ENCODE data around the gene CLASRP.

Gene CLASRP

GRCh38 chr19:45059258-45059965 lies 20.6 kb downstream of the CLASRP start:
- Histone ChIP-seq H3K9me3 (no peaks in the 10 kb centered on the region), H3K4me1 (no peaks in the 10 kb centered on the region), H3K27me3 (ENCODE audit: low read depth) (no peaks in the 10 kb centered on the region), H3K4me3 (no peak overlapping the region), H3K36me3 (replicated peaks) (peaks cover 92% of the 10 kb centered on the region)
- peak; percentile 55 to 91 for DNase-seq (ENCODE audit: low spot score in 2 of 2)
- in situ Hi-C loops (cut with MboI; ENCODE audit: low sequenced_read_pairs): no loop called here

DNA sequence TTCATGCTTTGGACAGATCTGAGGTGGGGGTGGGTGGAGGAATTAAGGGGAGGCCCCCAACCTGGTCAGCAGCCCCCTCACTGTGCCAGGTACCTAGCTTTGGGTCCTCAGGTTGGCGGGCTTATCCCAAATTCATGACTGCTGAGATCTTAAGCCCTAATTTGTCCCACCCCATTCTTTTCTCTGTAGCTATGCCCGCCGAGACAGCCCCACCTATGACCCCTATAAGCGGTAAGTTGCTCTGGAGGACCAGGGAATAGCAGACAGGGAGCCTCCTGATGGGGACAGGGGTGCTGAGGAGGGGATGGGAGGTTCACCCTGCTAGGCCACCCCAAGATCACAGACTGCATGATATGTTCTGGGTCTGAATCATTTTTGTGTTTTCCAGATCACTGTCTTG lies 23.1 kb downstream of the CLASRP start:
- in situ Hi-C loops (cut with MboI; ENCODE audit: low sequenced_read_pairs): no loop called here
- Histone ChIP-seq H3K27me3 (ENCODE audit: low read depth) (no peaks in the 10 kb centered on the region), H3K9me3 (no peaks in the 10 kb centered on the region), H3K36me3 (replicated peaks) (peaks cover 74% of the 10 kb centered on the region), H3K4me3 (no peak overlapping the region), H3K4me1 (no peaks in the 10 kb centered on the region)
- no peak for DNase-seq (ENCODE audit: low spot score in 2 of 2)

GRCh38 chr19:45063851-45064801 lies 25.3 kb downstream of the CLASRP start:
- Histone ChIP-seq H3K4me3 (no peak overlapping the region), H3K9me3 (no peaks in the 10 kb centered on the region), H3K4me1 (no peaks in the 10 kb centered on the region), H3K36me3 (replicated peaks) (peaks cover 64% of the 10 kb centered on the region), H3K27me3 (ENCODE audit: low read depth) (no peaks in the 10 kb centered on the region)
- in situ Hi-C loops (cut with MboI; ENCODE audit: low sequenced_read_pairs): no loop called here
- no peak for DNase-seq (ENCODE audit: low spot score in 2 of 2)

GRCh38 chr19:45066921-45067661 lies 28.2 kb downstream of the CLASRP start:
- Histone ChIP-seq H3K4me1 (no peaks in the 10 kb centered on the region), H3K36me3 (replicated peaks) (peaks cover 63% of the 10 kb centered on the region), H3K4me3 (no peak overlapping the region), H3K27me3 (ENCODE audit: low read depth) (no peaks in the 10 kb centered on the region), H3K9me3 (no peaks in the 10 kb centered on the region)
- DNase-seq (ENCODE audit: low spot score in 2 of 2): no peak
- in situ Hi-C loops (cut with MboI; ENCODE audit: low sequenced_read_pairs): no loop called here

DNA sequence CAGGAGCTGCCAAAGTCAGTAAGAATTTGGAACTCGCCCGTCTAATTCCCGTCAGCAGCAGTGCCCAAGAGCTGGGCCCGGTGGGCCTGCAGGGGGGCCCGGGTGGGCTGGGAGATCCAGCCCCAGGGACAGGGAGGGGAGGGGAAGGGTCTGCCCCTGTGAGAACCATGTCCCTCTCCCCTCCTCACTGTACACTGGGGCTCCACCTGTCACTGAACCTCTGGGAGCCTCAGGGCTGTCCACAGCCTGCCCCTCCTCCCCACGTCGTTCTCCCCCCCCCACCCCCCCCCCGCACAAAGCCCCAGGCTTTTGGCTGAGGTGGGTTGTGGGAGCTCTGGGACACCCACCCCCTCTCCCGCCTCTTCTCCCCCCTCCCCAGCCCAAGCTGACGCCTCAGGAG lies 29.2 kb downstream of the CLASRP start:
- no peak for DNase-seq (ENCODE audit: low spot score in 2 of 2)
- Histone ChIP-seq H3K4me3 (no peak overlapping the region), H3K4me1 (no peaks in the 10 kb centered on the region), H3K9me3 (no peaks in the 10 kb centered on the region), H3K36me3 (replicated peaks) (peaks cover 64% of the 10 kb centered on the region), H3K27me3 (ENCODE audit: low read depth) (no peaks in the 10 kb centered on the region)
- in situ Hi-C loops (cut with MboI; ENCODE audit: low sequenced_read_pairs): no loop called here

- H3K4me3 ChIP-seq: no peak overlapping the region
- no peaks in the 10 kb centered on the region for H3K27me3 ChIP-seq (ENCODE audit: low read depth)
- in situ Hi-C loops (cut with MboI; ENCODE audit: low sequenced_read_pairs): no loop called here
- peaks cover 57% of the 10 kb centered on the region for H3K36me3 ChIP-seq (replicated peaks)
- no peaks in the 10 kb centered on the region for H3K9me3 ChIP-seq
- peak in 1 of 2 experiments; percentile 43 for DNase-seq (ENCODE audit: low spot score in 2 of 2)
- H3K4me1 ChIP-seq: no peaks in the 10 kb centered on the region
Observed at GRCh38 chr19:45069056-45069455, 30.2 kb downstream of the CLASRP start.

- no peak overlapping the region for H3K4me3 ChIP-seq
- in situ Hi-C loops (cut with MboI; ENCODE audit: low sequenced_read_pairs): no loop called here
- DNase-seq (ENCODE audit: low spot score in 2 of 2): no peak
- H3K27me3 ChIP-seq (ENCODE audit: low read depth): no peaks in the 10 kb centered on the region
- H3K36me3 ChIP-seq (replicated peaks): peaks cover 57% of the 10 kb centered on the region
- H3K9me3 ChIP-seq: no peaks in the 10 kb centered on the region
- peaks cover 6% of the 10 kb centered on the region; the same call in 1 of the 2 replicates for H3K4me1 ChIP-seq
Observed at GRCh38 chr19:45070214-45070613, 31.4 kb downstream of the CLASRP start.

GRCh38 chr19:45070861-45071544 lies 32.2 kb downstream of the CLASRP start:
- H3K4me3 ChIP-seq: no peak overlapping the region
- DNase-seq (ENCODE audit: low spot score in 2 of 2): no peak
- no peaks in the 10 kb centered on the region for H3K27me3 ChIP-seq (ENCODE audit: low read depth)
- in situ Hi-C loops (cut with MboI; ENCODE audit: low sequenced_read_pairs): no loop called here
- peaks cover 6% of the 10 kb centered on the region; the same call in 1 of the 2 replicates for H3K4me1 ChIP-seq
- peaks cover 59% of the 10 kb centered on the region for H3K36me3 ChIP-seq (replicated peaks)
- H3K9me3 ChIP-seq: no peaks in the 10 kb centered on the region

GRCh38 chr19:45071545-45071938 lies 32.7 kb downstream of the CLASRP start:
- in situ Hi-C loops (cut with MboI; ENCODE audit: low sequenced_read_pairs): no loop called here
- peaks cover 60% of the 10 kb centered on the region for H3K36me3 ChIP-seq (replicated peaks)
- H3K27me3 ChIP-seq (ENCODE audit: low read depth): no peaks in the 10 kb centered on the region

GRCh38 chr19:45071969-45072790 lies 33.3 kb downstream of the CLASRP start:
- Histone ChIP-seq H3K4me3 (no peak overlapping the region), H3K36me3 (replicated peaks) (peaks cover 55% of the 10 kb centered on the region), H3K9me3 (no peaks in the 10 kb centered on the region), H3K4me1 (peaks cover 14% of the 10 kb centered on the region), H3K27me3 (ENCODE audit: low read depth) (no peaks in the 10 kb centered on the region)
- in situ Hi-C loops (cut with MboI; ENCODE audit: low sequenced_read_pairs): no loop called here
- peak in 1 of 2 experiments; percentile 10 for DNase-seq (ENCODE audit: low spot score in 2 of 2)

More at GRCh38 chr19:45071545-45071938, 32.7 kb downstream of the CLASRP start:
- Histone ChIP-seq H3K4me1 (peaks cover 7% of the 10 kb centered on the region), H3K9me3 (no peaks in the 10 kb centered on the region), H3K4me3 (no peak overlapping the region)
- DNase-seq (ENCODE audit: low spot score in 2 of 2): no peak

GRCh38 chr19:45074744-45075300 lies 36.0 kb downstream of the CLASRP start:
- H3K27me3 ChIP-seq (ENCODE audit: low read depth): no peaks in the 10 kb centered on the region
- in situ Hi-C loops (cut with MboI; ENCODE audit: low sequenced_read_pairs): no loop called here
- peak in 1 of 2 experiments; percentile 42 for DNase-seq (ENCODE audit: low spot score in 2 of 2)
- peaks cover 24% of the 10 kb centered on the region for H3K4me1 ChIP-seq
- peaks cover 43% of the 10 kb centered on the region for H3K36me3 ChIP-seq (replicated peaks)
- peak overlapping the region; percentile 53 for H3K4me3 ChIP-seq
- no peaks in the 10 kb centered on the region for H3K9me3 ChIP-seq

DNA sequence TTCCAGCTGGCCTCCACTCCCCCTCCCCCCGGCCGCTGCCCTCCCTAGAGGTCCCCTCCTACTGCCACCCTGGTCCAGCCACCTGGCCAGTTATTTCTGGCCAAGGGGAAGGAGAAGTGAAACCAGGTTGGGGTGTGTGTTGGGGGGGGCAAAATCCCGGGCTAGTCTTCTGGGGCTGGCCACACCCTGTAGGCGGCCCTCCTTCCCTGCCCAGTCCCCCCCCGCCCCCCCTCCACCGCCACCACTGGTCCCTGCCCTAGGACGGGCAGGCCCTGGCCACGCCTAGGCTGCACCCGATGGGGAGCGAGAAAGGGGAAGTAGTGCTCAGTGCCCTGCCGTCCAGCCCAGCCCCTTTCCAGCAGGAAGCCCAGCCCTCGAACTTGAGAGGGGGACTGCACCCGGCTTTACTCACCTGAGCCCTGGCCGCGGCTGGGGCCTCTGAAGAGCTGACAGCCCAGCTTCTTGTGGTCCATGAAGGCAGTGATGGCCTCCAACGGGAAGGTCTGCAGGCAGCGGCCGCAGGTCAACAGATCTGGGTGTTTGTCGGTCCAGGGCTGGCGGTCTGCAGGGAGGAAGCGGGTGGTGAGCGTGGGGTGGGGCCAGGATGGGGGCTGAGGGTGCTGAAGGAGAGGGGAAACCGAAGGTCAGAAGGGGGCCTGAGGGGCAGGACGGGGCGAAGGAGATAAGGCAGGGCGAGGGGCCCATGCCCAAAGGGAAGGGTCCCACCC lies 36.6 kb downstream of the CLASRP start:
- Histone ChIP-seq H3K9me3 (no peaks in the 10 kb centered on the region), H3K27me3 (ENCODE audit: low read depth) (no peaks in the 10 kb centered on the region), H3K4me1 (peaks cover 24% of the 10 kb centered on the region), H3K36me3 (replicated peaks) (peaks cover 37% of the 10 kb centered on the region), H3K4me3 (peak overlapping the region; percentile 53)
- in situ Hi-C loops (cut with MboI; ENCODE audit: low sequenced_read_pairs): no loop called here
- DNase-seq (ENCODE audit: low spot score in 2 of 2): peak; percentile 69 to 85
